ENCODE data around the gene LAYN. TPM values are rescaled to one million over a fixed set of nuclear protein-coding genes. Genes with fewer than 3 reads are reported as not detected.

Gene LAYN
- total and polyA plus RNA-seq, 2 donors (not counting 3 experiments of a cell fraction or from before 2014, with no cell fraction given), result 0.92 to 2.2 TPM

DNA sequence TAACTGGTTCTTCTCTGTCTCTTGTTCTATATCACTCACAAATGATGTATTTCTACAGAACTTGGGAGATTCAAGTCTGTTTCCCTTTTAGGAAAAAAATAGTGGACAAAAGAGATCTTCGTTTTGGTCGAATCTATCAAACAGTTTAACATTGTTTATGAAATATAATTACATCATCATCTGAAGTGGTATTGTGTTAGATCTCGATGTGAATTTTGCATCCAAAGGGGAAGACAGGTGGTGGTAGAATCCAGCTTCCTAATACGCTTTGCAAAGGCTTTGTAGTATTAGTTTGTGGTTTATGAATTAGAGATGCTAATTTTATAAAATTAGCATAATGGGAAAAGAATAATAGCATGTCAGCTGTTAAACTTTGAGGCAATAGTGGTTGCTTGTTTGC lies 65.2 kb downstream of the LAYN start:
- Histone ChIP-seq H3K9me3 (replicated peaks; ENCODE audit: control insufficient read depth, insufficient read depth, low read length) (no peaks in the 10 kb centered on the region), H3K4me1 (ENCODE audit: control insufficient read depth, extremely low read depth, insufficient read depth, low read length) (peaks cover 17% of the 10 kb centered on the region), H3K9me1 (replicated peaks; ENCODE audit: control insufficient read depth, extremely low read depth, insufficient read depth, low read length) (no peaks in the 10 kb centered on the region), H3K27ac (ENCODE audit: insufficient read depth, low read depth, low read length) (no peak overlapping the region), H3K27me3 (ENCODE audit: control insufficient read depth in 2 of 2, insufficient read depth in 2 of 2, low read length in 2 of 2) (no peaks in the 10 kb centered on the region), H2AFZ (ENCODE audit: low read depth, low read length) (no peak overlapping the region), H3K4me3 (replicated peaks in 1 of 3; ENCODE audit: insufficient read depth in 1 of 3, low read depth in 1 of 3, low read length in 3 of 3) (no peak overlapping the region), H3K9ac (replicated peaks; ENCODE audit: extremely low read depth, insufficient read depth, low read length) (no peak overlapping the region), H3K4me2 (ENCODE audit: insufficient read depth, low read length) (no peak overlapping the region), H3K36me3 (ENCODE audit: control insufficient read depth in 2 of 2, extremely low read depth in 1 of 2, insufficient read depth in 2 of 2, low read length in 2 of 2) (no peaks in the 10 kb centered on the region), H4K20me1 (replicated peaks; ENCODE audit: control insufficient read depth, extremely low read depth, insufficient read depth, low read length) (no peaks in the 10 kb centered on the region), H3K79me2 (ENCODE audit: control insufficient read depth, insufficient read depth, low read length) (peaks cover 4% of the 10 kb centered on the region)
- DNase-seq (ENCODE audit: low read depth, low spot score), result no peak
- intact Hi-C loops (cut with micrococcal nuclease) (loop anchor here (10.0 kb wide), 1 partner anchor 479 kb away; the partner anchor contains the start of genes SDHD and TIMM8B), dilution Hi-C loops (cut with MboI; ENCODE audit: extremely low pct_ligation_motif_present, low sequenced_read_pairs) (no loop called here)
- TF ChIP-seq JUN (IDR thresholded peaks at IDR 0.05; ENCODE audit: borderline replicate concordance, insufficient read depth, insufficient read length, low read depth) (no peak), GATA2 (IDR thresholded peaks at IDR 0.05; ENCODE audit: insufficient read depth, insufficient read length, low read depth, low read length) (no peak)
- CTCF ChIA-PET, result interaction anchor here (0.9 to 2.5 kb wide), 3 partner anchors 14 to 172 kb away, joined by 3 to 42 read pairs (median 13); partner anchors contain the start of gene PPP2R1B
- FAIRE-seq, result no peak
- POLR2A ChIA-PET, result no interaction called here
- BruUV-seq (replicated peaks), result no TSS peak

DNA sequence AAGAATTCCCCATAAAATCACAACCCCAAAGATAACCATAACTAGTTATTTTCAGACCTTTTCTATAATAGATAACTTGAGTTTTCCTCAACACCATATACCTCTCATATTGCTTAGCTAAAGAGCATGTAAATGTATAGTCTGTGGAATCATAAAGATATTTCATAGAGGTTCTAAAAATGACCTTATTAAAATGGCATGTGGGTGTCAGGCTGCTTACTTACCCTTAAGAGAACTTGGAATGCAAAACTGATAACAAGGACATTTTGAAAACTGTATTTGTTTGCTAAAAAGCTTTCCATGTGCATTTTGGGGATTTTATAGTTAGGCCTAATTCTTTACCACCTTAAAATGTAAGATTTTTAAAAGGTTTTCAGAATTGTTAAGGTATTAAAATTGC lies 66.5 kb downstream of the LAYN start:
- FAIRE-seq (no peak), DNase-seq (ENCODE audit: low read depth, low spot score) (no peak)
- no TSS peak for BruUV-seq (replicated peaks)
- TF ChIP-seq POLR2AphosphoS5 (IDR thresholded peaks at IDR 0.05; ENCODE audit: insufficient read depth, low read depth, low read length), result no peak
- TF ChIP-seq JUN (IDR thresholded peaks at IDR 0.05; ENCODE audit: borderline replicate concordance, insufficient read depth, insufficient read length, low read depth), result no peak
- TF ChIP-seq FOS (IDR thresholded peaks at IDR 0.05; ENCODE audit: borderline replicate concordance, insufficient read depth, low read length), result no peak
- TF ChIP-seq, protein P1, sequence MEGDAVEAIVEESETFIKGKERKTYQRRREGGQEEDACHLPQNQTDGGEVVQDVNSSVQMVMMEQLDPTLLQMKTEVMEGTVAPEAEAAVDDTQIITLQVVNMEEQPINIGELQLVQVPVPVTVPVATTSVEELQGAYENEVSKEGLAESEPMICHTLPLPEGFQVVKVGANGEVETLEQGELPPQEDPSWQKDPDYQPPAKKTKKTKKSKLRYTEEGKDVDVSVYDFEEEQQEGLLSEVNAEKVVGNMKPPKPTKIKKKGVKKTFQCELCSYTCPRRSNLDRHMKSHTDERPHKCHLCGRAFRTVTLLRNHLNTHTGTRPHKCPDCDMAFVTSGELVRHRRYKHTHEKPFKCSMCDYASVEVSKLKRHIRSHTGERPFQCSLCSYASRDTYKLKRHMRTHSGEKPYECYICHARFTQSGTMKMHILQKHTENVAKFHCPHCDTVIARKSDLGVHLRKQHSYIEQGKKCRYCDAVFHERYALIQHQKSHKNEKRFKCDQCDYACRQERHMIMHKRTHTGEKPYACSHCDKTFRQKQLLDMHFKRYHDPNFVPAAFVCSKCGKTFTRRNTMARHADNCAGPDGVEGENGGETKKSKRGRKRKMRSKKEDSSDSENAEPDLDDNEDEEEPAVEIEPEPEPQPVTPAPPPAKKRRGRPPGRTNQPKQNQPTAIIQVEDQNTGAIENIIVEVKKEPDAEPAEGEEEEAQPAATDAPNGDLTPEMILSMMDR (IDR thresholded peaks at IDR 0.05; ENCODE audit: extremely low read depth in 1 of 2, insufficient read depth in 1 of 2, low read depth in 1 of 2, low read length in 2 of 2), result no peak
- peaks cover 4% of the 10 kb centered on the region for H3K79me2 ChIP-seq (ENCODE audit: control insufficient read depth, insufficient read depth, low read length)
- no peak overlapping the region for H2AFZ ChIP-seq (ENCODE audit: low read depth, low read length)
- dilution Hi-C loops (cut with MboI; ENCODE audit: extremely low pct_ligation_motif_present, low sequenced_read_pairs) (no loop called here), intact Hi-C loops (cut with micrococcal nuclease) (loop anchor here (10.0 kb wide), 1 partner anchor 478 kb away; the partner anchor contains the start of genes SDHD and TIMM8B)
- H3K4me2 ChIP-seq (ENCODE audit: insufficient read depth, low read length), result no peak overlapping the region
- peaks cover 12% of the 10 kb centered on the region for H3K4me1 ChIP-seq (ENCODE audit: control insufficient read depth, extremely low read depth, insufficient read depth, low read length)
- H3K9me3 ChIP-seq (replicated peaks; ENCODE audit: control insufficient read depth, insufficient read depth, low read length), result no peaks in the 10 kb centered on the region
- POLR2A ChIA-PET, result no interaction called here
- no peak overlapping the region for H3K4me3 ChIP-seq (replicated peaks in 1 of 3; ENCODE audit: insufficient read depth in 1 of 3, low read depth in 1 of 3, low read length in 3 of 3)
- H4K20me1 ChIP-seq (replicated peaks; ENCODE audit: control insufficient read depth, extremely low read depth, insufficient read depth, low read length), result no peaks in the 10 kb centered on the region
- no peak overlapping the region for H3K9ac ChIP-seq (replicated peaks; ENCODE audit: extremely low read depth, insufficient read depth, low read length)
- no peaks in the 10 kb centered on the region for H3K9me1 ChIP-seq (replicated peaks; ENCODE audit: control insufficient read depth, extremely low read depth, insufficient read depth, low read length)
- no peak overlapping the region for H3K27ac ChIP-seq (ENCODE audit: insufficient read depth, low read depth, low read length)
- no peaks in the 10 kb centered on the region for H3K36me3 ChIP-seq (ENCODE audit: control insufficient read depth in 2 of 2, extremely low read depth in 1 of 2, insufficient read depth in 2 of 2, low read length in 2 of 2)
- CTCF ChIA-PET, result interaction anchor here (2.3 kb wide), 1 partner anchor 170 kb away, joined by 13 read pairs; no protein-coding TSS in a partner anchor
- H3K27me3 ChIP-seq (ENCODE audit: control insufficient read depth in 2 of 2, insufficient read depth in 2 of 2, low read length in 2 of 2), result no peaks in the 10 kb centered on the region
